ELR (cell line): ENCODE measurements around the gene RFPL4A.
"Not testable (repeated sequence)": the region's sequence is repeated elsewhere in the genome, so short reads cannot be mapped to it uniquely, and the experiment has no call there.

Experiments used
- DNase-seq: peaks from one replicate; pipeline ENCODE4 v3.0.0-alpha.2; 2015; ENCODE audit warnings: low read depth

RFPL4A gene

GRCh38 chr19:55758797-55759196, at the start of gene RFPL4A:
TSS of gene RFPL4A (plus strand) at chr19:55759097. CDS start at chr19:55761801, 2,704 bp downstream.
- not testable (repeated sequence) for DNase-seq

GRCh38 chr19:55711719-55712118, 47.2 kb upstream of the RFPL4A start:
- DNase-seq: no peak

- DNase-seq: no peak
Observed at GRCh38 chr19:55712804-55713631, 45.9 kb upstream of the RFPL4A start.

- DNase-seq: no peak
Observed at GRCh38 chr19:55716531-55716930, 42.4 kb upstream of the RFPL4A start.

GRCh38 chr19:55717251-55717650, 41.6 kb upstream of the RFPL4A start:
- no peak for DNase-seq

- not testable (repeated sequence) for DNase-seq
Observed at GRCh38 chr19:55717879-55718711, 40.8 kb upstream of the RFPL4A start.

- DNase-seq: no peak
Observed at GRCh38 chr19:55720214-55720746, 38.6 kb upstream of the RFPL4A start.

- DNase-seq: no peak
Observed at GRCh38 chr19:55720801-55721200, 38.1 kb upstream of the RFPL4A start.

GRCh38 chr19:55723491-55723890, 35.4 kb upstream of the RFPL4A start:
- DNase-seq: no peak

GRCh38 chr19:55730378-55730777, 28.5 kb upstream of the RFPL4A start:
- not testable (repeated sequence) for DNase-seq

GRCh38 chr19:55738302-55738701, 20.6 kb upstream of the RFPL4A start, which contains the start of gene NLRP9:
TSS of gene NLRP9 (minus strand) at chr19:55738402. CDS start at chr19:55738374, 28 bp downstream.
- no peak for DNase-seq

GRCh38 chr19:55750715-55751114, 8.2 kb upstream of the RFPL4A start:
- no peak for DNase-seq

GRCh38 chr19:55753401-55753800, 5.5 kb upstream of the RFPL4A start:
- DNase-seq: no peak

- DNase-seq: not testable (repeated sequence)
Observed at GRCh38 chr19:55756808-55757207, 2.1 kb upstream of the RFPL4A start.

GRCh38 chr19:55766466-55766865, 7.6 kb downstream of the RFPL4A start:
- no peak for DNase-seq

GRCh38 chr19:55768818-55769217, 9.9 kb downstream of the RFPL4A start, which contains the start of gene RFPL4AL1:
TSS of gene RFPL4AL1 (plus strand) at chr19:55769118. CDS start at chr19:55771805, 2,687 bp downstream.
- DNase-seq: not testable (repeated sequence)

- not testable (repeated sequence) for DNase-seq
Observed at GRCh38 chr19:55769632-55770031, 10.7 kb downstream of the RFPL4A start.

GRCh38 chr19:55777528-55777927, 18.6 kb downstream of the RFPL4A start:
- no peak for DNase-seq

GRCh38 chr19:55778331-55778730, 19.4 kb downstream of the RFPL4A start:
- DNase-seq: no peak

GRCh38 chr19:55781112-55781511, 22.2 kb downstream of the RFPL4A start:
- no peak for DNase-seq

GRCh38 chr19:55795021-55795420, 36.1 kb downstream of the RFPL4A start:
- no peak for DNase-seq

- no peak for DNase-seq
Observed at GRCh38 chr19:55801416-55801815, 42.5 kb downstream of the RFPL4A start.
